IMR-90 (cell line): Measurements from ENCODE around the gene GPER1. TPM values are rescaled to one million over a fixed set of nuclear protein-coding genes. Genes with fewer than 3 reads are reported as not detected.

Experiments used
- ATAC-seq: fragments of 200-7000 bp; cut with Tn5 transposase; 2 replicates; pipeline ENCODE4 v1.9.1; 2020; ENCODE audit warnings: low read depth, mild to moderate bottlenecking, moderate library complexity
- BruUV-seq: library from RNA; stranded (reverse); fragments of 400-500 nt; replicated peaks from 2 replicates; lab custom pipeline; 2021; lab: Mats Ljungman, UMichigan
- CTCF ChIA-PET: fragments of 300-600 bp; formaldehyde crosslinking; extraction: SDS; loops from one replicate; lab custom pipeline; 2021; ENCODE audit warnings: antibody characterized with exemption; lab: Yijun Ruan, JAX
- POLR2A ChIA-PET: fragments of 300-600 bp; sonication (Branson Sonifier 250); formaldehyde crosslinking; loops from one replicate; lab custom pipeline; 2022; ENCODE audit warnings: antibody characterized with exemption; ENCODE audit not compliant: unreplicated experiment; lab: Charles Lee
- DNase-seq: peaks from one replicate; pipeline ENCODE4 v3.0.0; 2013
- H2AFZ ChIP-seq: replicated peaks from 2 replicates; pipeline ENCODE3; 2013; ENCODE audit warnings: low read length, mild to moderate bottlenecking; ENCODE audit not compliant: poor library complexity
- H2AK5ac ChIP-seq: 2 replicates; pipeline ENCODE4 v1.6.1; 2013; ENCODE audit warnings: low read depth, low read length, inconsistent platforms
- H2AK9ac ChIP-seq: replicated peaks from 2 replicates; pipeline ENCODE3; 2013; ENCODE audit warnings: mild to moderate bottlenecking, low read depth, low read length, moderate library complexity; ENCODE audit not compliant: poor library complexity
- H2BK120ac ChIP-seq: 2 replicates; pipeline ENCODE4 v1.6.1; 2013; ENCODE audit warnings: low read depth, low read length, inconsistent platforms
- H2BK15ac ChIP-seq: 3 replicates; pipeline ENCODE4 v1.6.1; 2013; ENCODE audit warnings: low read depth, low read length, inconsistent platforms
- H2BK20ac ChIP-seq: 2 replicates; pipeline ENCODE4 v1.6.1; 2013; ENCODE audit warnings: low read depth, mild to moderate bottlenecking, inconsistent platforms, low read length, moderate library complexity
- H2BK5ac ChIP-seq: 2 replicates; pipeline ENCODE4 v1.6.1; 2013; ENCODE audit warnings: mild to moderate bottlenecking, low read depth, low read length, inconsistent platforms; ENCODE audit not compliant: poor library complexity, severe bottlenecking
- H3K14ac ChIP-seq: replicated peaks from 2 replicates; pipeline ENCODE4 v1.6.1; 2013; ENCODE audit warnings: low read depth, low read length, inconsistent platforms
- H3K18ac ChIP-seq: 2 replicates; pipeline ENCODE4 v1.6.1; 2013; ENCODE audit warnings: low read depth, low read length, control low read depth
- H3K23ac ChIP-seq: 2 replicates; pipeline ENCODE4 v1.6.1; 2013; ENCODE audit warnings: low read depth, low read length, inconsistent platforms
- H3K27ac ChIP-seq: 2 replicates; pipeline ENCODE4 v1.5.1; 2013; ENCODE audit warnings: mild to moderate bottlenecking, control low read depth, low read length; ENCODE audit not compliant: insufficient read depth
- H3K27me3 ChIP-seq: 2 replicates; pipeline ENCODE4 v1.6.1; 2013; ENCODE audit warnings: low read length; ENCODE audit not compliant: control insufficient read depth, insufficient read depth
- H3K36me3 ChIP-seq: 2 replicates; pipeline ENCODE4 v1.6.1; 2013; ENCODE audit warnings: low read length, mixed read lengths; ENCODE audit not compliant: control insufficient read depth, insufficient read depth
- H3K4ac ChIP-seq: 2 replicates; pipeline ENCODE4 v1.6.1; 2013; ENCODE audit warnings: low read depth, low read length, inconsistent platforms
- H3K4me1 ChIP-seq: 2 replicates; pipeline ENCODE4 v1.6.1; 2013; ENCODE audit warnings: low read length, mixed read lengths; ENCODE audit not compliant: control insufficient read depth, insufficient read depth
- H3K4me2 ChIP-seq: 2 replicates; pipeline ENCODE4 v1.6.1; 2013; ENCODE audit warnings: low read depth, mild to moderate bottlenecking, control low read depth, low read length, moderate library complexity
- H3K4me3 ChIP-seq: 2 replicates; pipeline ENCODE4 v1.5.1; 2013; ENCODE audit warnings: low read depth, mild to moderate bottlenecking, control low read depth, low read length, moderate library complexity; ENCODE audit not compliant: insufficient read depth
- H3K56ac ChIP-seq: 2 replicates; pipeline ENCODE4 v1.6.1; 2013; ENCODE audit warnings: low read length, inconsistent platforms; ENCODE audit not compliant: insufficient read depth; ENCODE audit errors: extremely low read depth
- H3K79me1 ChIP-seq, 2 experiments: 2 replicates each; pipeline ENCODE4 v1.6.1; 2013; ENCODE audit warnings: low read length in 2 of 2, inconsistent platforms in 1 of 2, low read depth in 1 of 2
- H3K9ac ChIP-seq: 2 replicates; pipeline ENCODE4 v1.6.1; 2013; ENCODE audit warnings: low read depth, low read length, control low read depth
- H3K9me1 ChIP-seq: 2 replicates; pipeline ENCODE4 v1.6.1; 2013; ENCODE audit warnings: low read length, inconsistent platforms; ENCODE audit not compliant: insufficient read depth
- H3K9me3 ChIP-seq: 2 replicates; pipeline ENCODE4 v1.6.1; 2013; ENCODE audit warnings: low read length; ENCODE audit not compliant: control insufficient read depth, insufficient read depth
- H4K20me1 ChIP-seq: 2 replicates; pipeline ENCODE4 v1.6.1; 2013; ENCODE audit warnings: low read length, inconsistent platforms; ENCODE audit not compliant: insufficient read depth
- H4K5ac ChIP-seq: 2 replicates; pipeline ENCODE4 v1.6.1; 2013; ENCODE audit warnings: mild to moderate bottlenecking, low read depth, low read length, control low read depth
- H4K8ac ChIP-seq, 2 experiments: 2 replicates each; pipeline ENCODE4 v1.6.1; 2013; ENCODE audit warnings: low read depth in 2 of 2, low read length in 2 of 2, control low read depth in 1 of 2, inconsistent platforms in 1 of 2
- H4K91ac ChIP-seq: 2 replicates; pipeline ENCODE4 v1.6.1; 2013; ENCODE audit warnings: low read depth, low read length, inconsistent platforms; ENCODE audit not compliant: insufficient read depth
- BHLHE40 ChIP-seq: fragments of 150-350 bp; IDR thresholded peaks from 2 replicates; pipeline ENCODE4 v1.6.1; 2016; ENCODE audit warnings: mild to moderate bottlenecking, low read depth, low read length
- CEBPB ChIP-seq: IDR thresholded peaks from 2 replicates; pipeline ENCODE4 v1.6.1; 2012; ENCODE audit warnings: low read depth, low read length, improper control_type of control experiment
- CHD1 ChIP-seq: IDR thresholded peaks from 2 replicates; pipeline ENCODE4 v1.6.1; 2012; ENCODE audit warnings: low read depth, low read length, improper control_type of control experiment
- FOS ChIP-seq: fragments of 150-350 bp; IDR thresholded peaks from 2 replicates; pipeline ENCODE4 v1.6.1; 2016; ENCODE audit warnings: low read depth, low read length
- MAFK ChIP-seq: IDR thresholded peaks from 2 replicates; pipeline ENCODE4 v1.6.1; 2012; ENCODE audit warnings: low read depth, low read length, improper control_type of control experiment
- MAZ ChIP-seq: IDR thresholded peaks from 2 replicates; pipeline ENCODE4 v1.6.1; 2012; ENCODE audit warnings: low read depth, mild to moderate bottlenecking, low read length, improper control_type of control experiment, moderate library complexity, borderline replicate concordance
- MXI1 ChIP-seq: IDR thresholded peaks from 2 replicates; pipeline ENCODE4 v1.6.1; 2012; ENCODE audit warnings: low read depth, mild to moderate bottlenecking, low read length, moderate library complexity, borderline replicate concordance
- NFE2L2 ChIP-seq: fragments of 150-350 bp; IDR thresholded peaks from 2 replicates; pipeline ENCODE4 v1.6.1; 2016; ENCODE audit warnings: low read depth, mild to moderate bottlenecking, low read length
- POLR2A ChIP-seq: IDR thresholded peaks from 2 replicates; pipeline ENCODE4 v1.6.1; 2012; ENCODE audit warnings: mild to moderate bottlenecking, low read depth, low read length
- RAD21 ChIP-seq: IDR thresholded peaks from 2 replicates; pipeline ENCODE4 v1.6.1; 2012; ENCODE audit warnings: low read length, improper control_type of control experiment
- RCOR1 ChIP-seq: IDR thresholded peaks from 2 replicates; pipeline ENCODE4 v1.6.1; 2012; ENCODE audit warnings: mild to moderate bottlenecking, low read length, improper control_type of control experiment; ENCODE audit not compliant: insufficient replicate concordance
- RFX5 ChIP-seq: IDR thresholded peaks from 2 replicates; pipeline ENCODE4 v1.8.0; 2012; ENCODE audit warnings: low read depth, mild to moderate bottlenecking, low read length, moderate library complexity
- SMC3 ChIP-seq: fragments of 150-350 bp; IDR thresholded peaks from 2 replicates; pipeline ENCODE4 v1.6.1; 2016; ENCODE audit warnings: low read depth, mild to moderate bottlenecking, antibody characterized with exemption, low read length, moderate library complexity
- WGBS, 2 experiments: methylation state at CpG; one replicate each; pipeline versions ENCODE4 v1.1.5 to v1.1.7; 2013; ENCODE audit warnings: missing lambda C conversion rate in 2 of 2; ENCODE audit not compliant: insufficient read length in 1 of 2; ENCODE audit errors: extremely low coverage in 2 of 2; 5-methylcytosine and 5-hydroxymethylcytosine counted together
- dilution Hi-C: fragments of 300-500 bp; cut with HindIII; formaldehyde crosslinking; loops from one replicate; pipeline ENCODE4 v1.14.3; 2018; ENCODE audit warnings: low sequenced_read_pairs; ENCODE audit not compliant: unreplicated experiment
- in situ Hi-C: fragments of 300-500 bp; cut with MboI; formaldehyde crosslinking; loops from 3 replicates; pipeline ENCODE4 v1.14.3; 2019; ENCODE audit warnings: low sequenced_read_pairs, inconsistent platforms, mixed read lengths
- intact Hi-C: fragments of 100-400 bp; cut with micrococcal nuclease; formaldehyde crosslinking; loops from 2 replicates; pipeline ENCODE4 v1.10.0; 2022
- polyA plus RNA-seq, 3 experiments: library from polyadenylated mRNA; depleted of rRNA; stranded (reverse); fragments of >200 nt; gene quantifications; 2 replicates each; pipeline ENCODE4 v1.2.3, GENCODE V29; 2012; ENCODE audit warnings: low replicate concordance in 1 of 3
- total RNA-seq: library from RNA; depleted of rRNA; stranded (reverse); fragments of >200 nt; gene quantifications from 2 replicates; pipeline ENCODE4 v1.2.3, GENCODE V29; 2012
- TF ChIP-seq, protein P1 (sequence below): conservative IDR thresholded peaks from 2 replicates; pipeline ENCODE4 v1.5.1; 2012; ENCODE audit warnings: mild to moderate bottlenecking, low read depth, low read length, improper control_type of control experiment
- TF ChIP-seq, protein P2 (sequence below): fragments of 150-350 bp; IDR thresholded peaks from 2 replicates; pipeline ENCODE4 v1.6.1; 2016; ENCODE audit warnings: low read depth, mild to moderate bottlenecking, low read length, moderate library complexity, borderline replicate concordance
- TF ChIP-seq, protein P3 (sequence below): fragments of 150-350 bp; IDR thresholded peaks from 2 replicates; pipeline ENCODE4 v1.6.1; 2017; ENCODE audit warnings: mild to moderate bottlenecking, antibody characterized with exemption, low read length, low read depth

The GPER1 gene
- total and polyA plus RNA-seq, 2 of the 4 experiments (the other 2 are of a cell fraction) = 2.0 to 5.8 TPM

DNA sequence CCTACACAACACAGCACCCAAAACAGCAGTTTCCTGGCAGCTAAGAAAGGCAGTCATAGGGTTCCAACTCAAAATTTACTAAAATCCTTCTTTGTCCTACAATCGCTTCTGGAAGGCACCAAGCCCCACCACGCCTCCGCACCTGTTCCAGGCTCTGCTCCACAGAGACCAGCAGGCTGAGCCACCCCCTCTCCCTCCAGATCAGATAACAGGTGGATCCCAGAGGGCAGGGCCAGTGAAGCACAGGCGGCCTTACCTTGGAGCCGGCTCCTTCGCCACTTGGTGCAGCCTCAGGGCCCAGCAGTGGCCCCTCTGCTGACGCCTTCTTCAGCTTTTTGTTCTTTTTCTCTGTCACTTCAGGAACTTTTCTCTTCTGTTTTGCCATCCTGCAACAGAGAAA, 39.1 kb downstream of the GPER1 start:
- BruUV-seq = no TSS peak
- Histone ChIP-seq H3K56ac (no peak overlapping the region), H3K4me2 (no peak overlapping the region)

More for the DNA sequence above, 39.1 kb downstream of the GPER1 start:
- no CpG with 5 or more reads among the region's 7 CpGs for WGBS, 2 experiments
- Histone ChIP-seq H3K27me3 (no peaks in the 10 kb centered on the region), H3K23ac (no peak overlapping the region), H2AK9ac (no peak overlapping the region), H4K91ac (no peak overlapping the region), H4K8ac (no peak overlapping the region), H3K27ac (no peak overlapping the region), H3K36me3 (peaks cover 4% of the 10 kb centered on the region; the same call in 1 of the 2 replicates), H4K5ac (no peak overlapping the region), H2BK120ac (no peak overlapping the region), H2BK5ac (no peak overlapping the region), H3K4me1 (peaks cover 3% of the 10 kb centered on the region), H2AFZ (no peak overlapping the region), H3K4me3 (no peak overlapping the region), H3K9me3 (no peaks in the 10 kb centered on the region), H2AK5ac (no peak overlapping the region), H3K4ac (no peak overlapping the region), H2BK15ac (no peak overlapping the region), H3K9me1 (no peaks in the 10 kb centered on the region), H3K14ac (no peak overlapping the region), H3K79me1 (peaks cover 0 to 27% of the 10 kb centered on the region in 2 experiments; a peak in 2 of 4 replicates), H2BK20ac (no peak overlapping the region), H3K9ac (no peak overlapping the region), H4K20me1 (no peaks in the 10 kb centered on the region), H3K18ac (no peak overlapping the region)
- DNase-seq (no peak), ATAC-seq (no peak)
- ChIA-PET CTCF (interaction anchor here (0.9 kb wide), 1 partner anchor 10 kb away, joined by 3 read pairs; no protein-coding TSS in a partner anchor), POLR2A (no interaction called here)
- in situ Hi-C loops = no loop called here
- dilution Hi-C loops = no loop called here
- intact Hi-C loops = no loop called here
- TF ChIP-seq, protein P1, sequence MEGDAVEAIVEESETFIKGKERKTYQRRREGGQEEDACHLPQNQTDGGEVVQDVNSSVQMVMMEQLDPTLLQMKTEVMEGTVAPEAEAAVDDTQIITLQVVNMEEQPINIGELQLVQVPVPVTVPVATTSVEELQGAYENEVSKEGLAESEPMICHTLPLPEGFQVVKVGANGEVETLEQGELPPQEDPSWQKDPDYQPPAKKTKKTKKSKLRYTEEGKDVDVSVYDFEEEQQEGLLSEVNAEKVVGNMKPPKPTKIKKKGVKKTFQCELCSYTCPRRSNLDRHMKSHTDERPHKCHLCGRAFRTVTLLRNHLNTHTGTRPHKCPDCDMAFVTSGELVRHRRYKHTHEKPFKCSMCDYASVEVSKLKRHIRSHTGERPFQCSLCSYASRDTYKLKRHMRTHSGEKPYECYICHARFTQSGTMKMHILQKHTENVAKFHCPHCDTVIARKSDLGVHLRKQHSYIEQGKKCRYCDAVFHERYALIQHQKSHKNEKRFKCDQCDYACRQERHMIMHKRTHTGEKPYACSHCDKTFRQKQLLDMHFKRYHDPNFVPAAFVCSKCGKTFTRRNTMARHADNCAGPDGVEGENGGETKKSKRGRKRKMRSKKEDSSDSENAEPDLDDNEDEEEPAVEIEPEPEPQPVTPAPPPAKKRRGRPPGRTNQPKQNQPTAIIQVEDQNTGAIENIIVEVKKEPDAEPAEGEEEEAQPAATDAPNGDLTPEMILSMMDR = no peak
- TF ChIP-seq CHD1 (no peak), NFE2L2 (no peak), POLR2A (no peak), RFX5 (no peak), MXI1 (no peak), BHLHE40 (no peak), CEBPB (no peak), MAFK (no peak), FOS (no peak), RAD21 (no peak), MAZ (no peak), RCOR1 (no peak), SMC3 (no peak)
- TF ChIP-seq, protein P2, sequence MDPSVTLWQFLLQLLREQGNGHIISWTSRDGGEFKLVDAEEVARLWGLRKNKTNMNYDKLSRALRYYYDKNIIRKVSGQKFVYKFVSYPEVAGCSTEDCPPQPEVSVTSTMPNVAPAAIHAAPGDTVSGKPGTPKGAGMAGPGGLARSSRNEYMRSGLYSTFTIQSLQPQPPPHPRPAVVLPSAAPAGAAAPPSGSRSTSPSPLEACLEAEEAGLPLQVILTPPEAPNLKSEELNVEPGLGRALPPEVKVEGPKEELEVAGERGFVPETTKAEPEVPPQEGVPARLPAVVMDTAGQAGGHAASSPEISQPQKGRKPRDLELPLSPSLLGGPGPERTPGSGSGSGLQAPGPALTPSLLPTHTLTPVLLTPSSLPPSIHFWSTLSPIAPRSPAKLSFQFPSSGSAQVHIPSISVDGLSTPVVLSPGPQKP = no peak
- TF ChIP-seq, protein P3, sequence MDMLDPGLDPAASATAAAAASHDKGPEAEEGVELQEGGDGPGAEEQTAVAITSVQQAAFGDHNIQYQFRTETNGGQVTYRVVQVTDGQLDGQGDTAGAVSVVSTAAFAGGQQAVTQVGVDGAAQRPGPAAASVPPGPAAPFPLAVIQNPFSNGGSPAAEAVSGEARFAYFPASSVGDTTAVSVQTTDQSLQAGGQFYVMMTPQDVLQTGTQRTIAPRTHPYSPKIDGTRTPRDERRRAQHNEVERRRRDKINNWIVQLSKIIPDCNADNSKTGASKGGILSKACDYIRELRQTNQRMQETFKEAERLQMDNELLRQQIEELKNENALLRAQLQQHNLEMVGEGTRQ = no peak
